Large intestine (tissue), 3 donors: Measurements from ENCODE around the gene SUCLG1. TPM values are rescaled to one million over a fixed set of nuclear protein-coding genes. Genes with fewer than 3 reads are reported as not detected.

Experiments
- DNase-seq, 2 donors: peaks; one replicate each; pipeline versions ENCODE4 v3.0.0 to v3.0.0-alpha.2; 2013
- H3K27ac ChIP-seq: one replicate; pipeline ENCODE4 v1.5.1; 2013; ENCODE audit warnings: low read length
- H3K27me3 ChIP-seq: 2 replicates; pipeline ENCODE4 v1.6.1; 2013; ENCODE audit warnings: low read length; ENCODE audit not compliant: control insufficient read depth, insufficient read depth
- H3K36me3 ChIP-seq: 2 replicates; pipeline ENCODE4 v1.6.1; 2013; ENCODE audit warnings: low read length; ENCODE audit not compliant: control insufficient read depth, insufficient read depth
- H3K4me1 ChIP-seq: one replicate; pipeline ENCODE4 v1.6.1; 2013; ENCODE audit warnings: low read length; ENCODE audit not compliant: control insufficient read depth, insufficient read depth
- H3K4me3 ChIP-seq: one replicate; pipeline ENCODE4 v1.5.1; 2013; ENCODE audit warnings: low read length
- H3K9me3 ChIP-seq: one replicate; pipeline ENCODE4 v1.6.1; 2013; ENCODE audit warnings: mild to moderate bottlenecking, low read depth, low read length, moderate library complexity; ENCODE audit not compliant: control insufficient read depth
- WGBS: methylation state at CpG from one replicate; pipeline ENCODE4 v1.1.5; 2013; ENCODE audit warnings: low lambda C conversion rate; ENCODE audit not compliant: insufficient coverage; 5-methylcytosine and 5-hydroxymethylcytosine counted together
- polyA plus RNA-seq: library from polyadenylated mRNA; unstranded; fragments of 120-200 nt; gene quantifications from one replicate; pipeline ENCODE4 v1.2.1, GENCODE V29; 2013

Gene SUCLG1
- polyA plus RNA-seq, 1 donor, result 273 TPM

GRCh38 chr2:84394628-84395027 lies 64.5 kb downstream of the SUCLG1 start:
- H3K27ac ChIP-seq, result no peak overlapping the region
- H3K27me3 ChIP-seq, result no peaks in the 10 kb centered on the region
- WGBS, result 80% methylated on average over 1 of the region's 2 CpGs
- H3K36me3 ChIP-seq, result no peaks in the 10 kb centered on the region
- no peaks in the 10 kb centered on the region for H3K9me3 ChIP-seq
- DNase-seq, result no peak
- no peak overlapping the region for H3K4me3 ChIP-seq
- no peaks in the 10 kb centered on the region for H3K4me1 ChIP-seq

GRCh38 chr2:84393829-84394228 lies 65.3 kb downstream of the SUCLG1 start:
- Histone ChIP-seq H3K9me3 (no peaks in the 10 kb centered on the region), H3K36me3 (no peaks in the 10 kb centered on the region)

GRCh38 chr2:84389794-84390193 lies 69.3 kb downstream of the SUCLG1 start:
- Histone ChIP-seq H3K9me3 (no peaks in the 10 kb centered on the region), H3K4me3 (no peak overlapping the region), H3K27me3 (no peaks in the 10 kb centered on the region), H3K4me1 (no peaks in the 10 kb centered on the region), H3K27ac (no peak overlapping the region), H3K36me3 (no peaks in the 10 kb centered on the region)
- no peak for DNase-seq
- no CpG with 5 or more reads among the region's 1 CpG for WGBS

More at GRCh38 chr2:84393829-84394228, 65.3 kb downstream of the SUCLG1 start:
- H3K4me1 ChIP-seq, result no peaks in the 10 kb centered on the region
- H3K27me3 ChIP-seq, result no peaks in the 10 kb centered on the region
- no peak for DNase-seq
- no peak overlapping the region for H3K4me3 ChIP-seq
- no peak overlapping the region for H3K27ac ChIP-seq

GRCh38 chr2:84388921-84389490 lies 70.1 kb downstream of the SUCLG1 start:
- no peak for DNase-seq
- H3K4me1 ChIP-seq, result no peaks in the 10 kb centered on the region
- H3K27me3 ChIP-seq, result no peaks in the 10 kb centered on the region
- WGBS, result no CpG with 5 or more reads among the region's 9 CpGs
- no peaks in the 10 kb centered on the region for H3K9me3 ChIP-seq
- no peak overlapping the region for H3K4me3 ChIP-seq
- no peaks in the 10 kb centered on the region for H3K36me3 ChIP-seq
- H3K27ac ChIP-seq, result no peak overlapping the region

GRCh38 chr2:84388133-84388532 lies 70.9 kb downstream of the SUCLG1 start:
- no peak overlapping the region for H3K27ac ChIP-seq
- WGBS, result 40% methylated on average over 1 of the region's 1 CpG
- no peak for DNase-seq
- no peaks in the 10 kb centered on the region for H3K27me3 ChIP-seq
- H3K4me1 ChIP-seq, result no peaks in the 10 kb centered on the region
- no peak overlapping the region for H3K4me3 ChIP-seq
- no peaks in the 10 kb centered on the region for H3K36me3 ChIP-seq
- H3K9me3 ChIP-seq, result no peaks in the 10 kb centered on the region

- 37% methylated on average over 2 of the region's 7 CpGs for WGBS
- no peaks in the 10 kb centered on the region for H3K4me1 ChIP-seq
- no peak for DNase-seq
- H3K27me3 ChIP-seq, result no peaks in the 10 kb centered on the region
- no peaks in the 10 kb centered on the region for H3K36me3 ChIP-seq
- H3K9me3 ChIP-seq, result no peaks in the 10 kb centered on the region
- no peak overlapping the region for H3K27ac ChIP-seq
- no peak overlapping the region for H3K4me3 ChIP-seq
These were observed 72.6 kb downstream of the SUCLG1 start for GRCh38 chr2:84386336-84387040.

GRCh38 chr2:84383271-84383670 lies 75.8 kb downstream of the SUCLG1 start:
- DNase-seq, result no peak
- Histone ChIP-seq H3K9me3 (no peaks in the 10 kb centered on the region), H3K27ac (no peak overlapping the region), H3K4me1 (no peaks in the 10 kb centered on the region), H3K36me3 (no peaks in the 10 kb centered on the region), H3K27me3 (no peaks in the 10 kb centered on the region), H3K4me3 (no peak overlapping the region)
- WGBS, result 100% methylated on average over 1 of the region's 2 CpGs

- no peaks in the 10 kb centered on the region for H3K9me3 ChIP-seq
- no peak overlapping the region for H3K4me3 ChIP-seq
- DNase-seq, result no peak
- no peaks in the 10 kb centered on the region for H3K4me1 ChIP-seq
- H3K27me3 ChIP-seq, result no peaks in the 10 kb centered on the region
- no peak overlapping the region for H3K27ac ChIP-seq
- no peaks in the 10 kb centered on the region for H3K36me3 ChIP-seq
These were observed 78.2 kb downstream of the SUCLG1 start for GRCh38 chr2:84380875-84381274.

GRCh38 chr2:84378960-84379359 lies 80.1 kb downstream of the SUCLG1 start:
- WGBS, result no CpG with 5 or more reads among the region's 1 CpG
- no peaks in the 10 kb centered on the region for H3K27me3 ChIP-seq
- no peaks in the 10 kb centered on the region for H3K4me1 ChIP-seq
- H3K27ac ChIP-seq, result no peak overlapping the region
- H3K4me3 ChIP-seq, result no peak overlapping the region
- no peaks in the 10 kb centered on the region for H3K36me3 ChIP-seq
- no peak for DNase-seq
- H3K9me3 ChIP-seq, result no peaks in the 10 kb centered on the region

- Histone ChIP-seq H3K9me3 (no peaks in the 10 kb centered on the region), H3K27ac (no peak overlapping the region), H3K4me1 (no peaks in the 10 kb centered on the region), H3K27me3 (no peaks in the 10 kb centered on the region), H3K4me3 (no peak overlapping the region), H3K36me3 (no peaks in the 10 kb centered on the region)
- DNase-seq, result no peak
- 86% methylated on average over 1 of the region's 3 CpGs for WGBS
These were observed 84.1 kb downstream of the SUCLG1 start for GRCh38 chr2:84375020-84375419.

- DNase-seq, result no peak
- no peaks in the 10 kb centered on the region for H3K4me1 ChIP-seq
- H3K27me3 ChIP-seq, result no peaks in the 10 kb centered on the region
- 95% methylated on average over 5 of the region's 5 CpGs for WGBS
- no peaks in the 10 kb centered on the region for H3K36me3 ChIP-seq
- H3K27ac ChIP-seq, result no peak overlapping the region
- H3K9me3 ChIP-seq, result no peaks in the 10 kb centered on the region
- H3K4me3 ChIP-seq, result no peak overlapping the region
These were observed 85.2 kb downstream of the SUCLG1 start for GRCh38 chr2:84373866-84374265.
